Measurements from ENCODE around the gene ARSA.

Gene ARSA

DNA sequence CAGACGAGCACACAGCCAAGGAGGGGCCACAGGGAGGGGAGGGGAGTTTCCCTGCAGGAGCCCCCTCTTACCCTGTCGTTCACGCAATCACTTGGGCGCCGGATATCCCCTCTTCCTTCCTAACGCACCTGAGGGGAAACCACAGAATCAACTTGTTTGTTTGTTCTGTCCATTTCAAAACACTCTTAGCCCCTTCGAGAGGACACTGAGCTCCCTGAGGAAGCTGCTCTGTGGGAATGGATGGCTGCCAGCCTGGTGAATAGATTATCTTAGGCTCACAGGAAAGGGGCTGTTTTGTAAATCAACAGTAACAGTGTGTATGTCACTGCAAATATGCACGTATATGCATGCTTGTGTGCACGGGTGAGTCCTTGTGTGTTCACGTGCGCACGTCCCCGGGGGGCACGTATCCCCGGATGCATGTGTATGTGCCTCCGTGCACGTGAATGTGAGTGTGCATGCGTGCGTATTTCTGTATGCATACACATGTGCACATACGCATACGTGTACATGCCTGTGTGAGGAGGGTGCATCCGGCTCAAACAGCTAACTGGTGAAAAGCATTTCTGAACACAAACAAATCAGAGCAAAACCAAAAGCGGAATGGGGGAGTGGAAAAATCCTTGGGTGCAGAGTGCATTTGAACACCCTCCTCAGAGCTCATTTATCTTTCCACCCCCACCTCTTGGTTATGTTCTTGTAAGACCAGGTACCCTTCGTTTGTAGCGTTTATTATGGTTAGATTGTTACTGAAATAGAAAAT, 7.2 kb downstream of the ARSA start:
- TF ChIP-seq, protein P1, sequence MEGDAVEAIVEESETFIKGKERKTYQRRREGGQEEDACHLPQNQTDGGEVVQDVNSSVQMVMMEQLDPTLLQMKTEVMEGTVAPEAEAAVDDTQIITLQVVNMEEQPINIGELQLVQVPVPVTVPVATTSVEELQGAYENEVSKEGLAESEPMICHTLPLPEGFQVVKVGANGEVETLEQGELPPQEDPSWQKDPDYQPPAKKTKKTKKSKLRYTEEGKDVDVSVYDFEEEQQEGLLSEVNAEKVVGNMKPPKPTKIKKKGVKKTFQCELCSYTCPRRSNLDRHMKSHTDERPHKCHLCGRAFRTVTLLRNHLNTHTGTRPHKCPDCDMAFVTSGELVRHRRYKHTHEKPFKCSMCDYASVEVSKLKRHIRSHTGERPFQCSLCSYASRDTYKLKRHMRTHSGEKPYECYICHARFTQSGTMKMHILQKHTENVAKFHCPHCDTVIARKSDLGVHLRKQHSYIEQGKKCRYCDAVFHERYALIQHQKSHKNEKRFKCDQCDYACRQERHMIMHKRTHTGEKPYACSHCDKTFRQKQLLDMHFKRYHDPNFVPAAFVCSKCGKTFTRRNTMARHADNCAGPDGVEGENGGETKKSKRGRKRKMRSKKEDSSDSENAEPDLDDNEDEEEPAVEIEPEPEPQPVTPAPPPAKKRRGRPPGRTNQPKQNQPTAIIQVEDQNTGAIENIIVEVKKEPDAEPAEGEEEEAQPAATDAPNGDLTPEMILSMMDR (IDR thresholded peaks at IDR 0.05) = peak; percentile 89

DNA sequence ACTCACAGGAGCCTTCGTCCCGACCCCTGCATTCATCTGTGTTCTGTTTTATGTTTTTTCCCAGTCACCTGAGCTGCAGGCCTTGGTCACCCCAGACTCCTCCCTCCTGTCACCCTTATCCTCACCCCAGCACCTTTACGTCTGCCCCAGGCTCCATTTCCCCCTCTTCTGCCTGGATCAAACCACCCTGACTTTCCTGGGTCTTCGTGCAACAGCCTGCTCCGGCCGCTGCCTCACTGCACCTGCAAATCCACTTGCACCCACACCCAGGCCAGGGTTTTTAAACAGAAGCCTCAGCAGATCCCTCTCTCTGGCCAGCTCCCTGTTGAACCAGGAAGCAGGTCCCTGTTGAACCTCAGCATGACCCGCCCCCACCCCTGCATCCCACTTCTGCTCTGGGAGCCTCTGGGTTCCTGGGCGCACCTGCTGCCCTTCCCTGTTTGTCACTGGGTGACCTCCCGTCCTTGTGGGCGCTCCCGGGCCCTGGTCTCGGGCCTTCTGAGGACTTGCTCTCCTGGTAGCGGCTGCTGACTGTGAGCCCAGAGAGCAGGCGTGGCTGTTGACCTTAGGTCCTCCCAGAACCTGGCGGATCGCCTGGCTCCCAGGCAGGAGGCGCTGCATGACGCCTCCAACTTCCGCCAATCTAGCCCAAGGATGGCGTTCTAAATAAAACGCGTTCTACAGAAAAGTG, 14.5 kb downstream of the ARSA start:
- TF ChIP-seq, protein P1 (IDR thresholded peaks at IDR 0.05) = peak; percentile 10; the same call in 1 of the 2 replicates

DNA sequence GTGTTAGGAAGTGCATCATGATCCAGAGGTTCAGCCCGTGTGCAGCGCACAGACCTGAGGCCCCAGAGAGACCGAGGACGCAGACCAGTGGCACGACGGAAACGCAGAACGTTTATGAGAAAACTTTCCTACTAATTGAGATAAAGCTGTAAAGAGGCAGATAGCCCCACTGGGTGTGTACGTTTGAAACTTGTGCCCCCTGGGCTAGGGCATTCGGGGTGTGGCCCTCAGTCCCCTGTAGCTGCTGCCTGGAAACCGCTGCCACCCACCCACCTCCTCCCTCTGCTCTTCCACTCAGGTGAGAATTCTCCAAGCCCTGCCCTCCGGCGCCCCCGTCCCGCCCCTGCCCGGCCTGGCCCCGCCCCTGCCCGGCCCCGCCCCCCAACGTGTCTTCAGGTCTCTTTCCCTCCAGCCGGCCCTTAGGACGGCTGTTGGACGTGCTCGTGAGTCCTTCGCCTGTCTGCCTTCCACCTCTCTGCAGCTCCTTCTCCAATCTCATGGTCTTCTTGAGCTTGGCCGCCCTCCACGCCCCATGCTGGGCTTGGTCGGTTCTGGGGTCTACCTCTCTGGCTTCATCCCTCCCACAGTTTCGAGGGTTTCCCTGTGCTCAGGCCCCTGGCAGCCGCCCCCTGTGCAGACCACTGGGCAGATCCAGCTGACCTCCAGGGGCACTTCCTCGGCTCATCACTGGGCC, 15.3 kb downstream of the ARSA start:
- TF ChIP-seq, protein P1 (IDR thresholded peaks at IDR 0.05) = no peak

DNA sequence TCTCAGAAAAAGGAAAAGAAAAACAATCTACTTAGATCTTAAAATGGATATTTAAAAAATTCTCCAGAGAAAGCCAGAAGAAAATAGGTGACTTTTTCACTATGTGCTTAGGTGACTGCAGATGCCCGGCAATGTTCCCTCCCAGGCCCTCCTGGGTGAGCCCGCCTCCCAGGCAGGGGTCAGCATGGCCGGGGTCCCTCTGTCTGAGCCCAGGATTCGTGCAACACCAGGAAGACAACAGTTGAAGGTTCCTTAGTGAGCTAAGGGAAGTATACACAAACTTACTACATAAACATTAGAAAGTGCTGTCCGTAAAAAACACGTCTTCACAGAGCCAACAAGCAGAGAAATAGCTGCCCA, 15.8 kb downstream of the ARSA start:
- TF ChIP-seq, protein P1 (IDR thresholded peaks at IDR 0.05) = no peak

DNA sequence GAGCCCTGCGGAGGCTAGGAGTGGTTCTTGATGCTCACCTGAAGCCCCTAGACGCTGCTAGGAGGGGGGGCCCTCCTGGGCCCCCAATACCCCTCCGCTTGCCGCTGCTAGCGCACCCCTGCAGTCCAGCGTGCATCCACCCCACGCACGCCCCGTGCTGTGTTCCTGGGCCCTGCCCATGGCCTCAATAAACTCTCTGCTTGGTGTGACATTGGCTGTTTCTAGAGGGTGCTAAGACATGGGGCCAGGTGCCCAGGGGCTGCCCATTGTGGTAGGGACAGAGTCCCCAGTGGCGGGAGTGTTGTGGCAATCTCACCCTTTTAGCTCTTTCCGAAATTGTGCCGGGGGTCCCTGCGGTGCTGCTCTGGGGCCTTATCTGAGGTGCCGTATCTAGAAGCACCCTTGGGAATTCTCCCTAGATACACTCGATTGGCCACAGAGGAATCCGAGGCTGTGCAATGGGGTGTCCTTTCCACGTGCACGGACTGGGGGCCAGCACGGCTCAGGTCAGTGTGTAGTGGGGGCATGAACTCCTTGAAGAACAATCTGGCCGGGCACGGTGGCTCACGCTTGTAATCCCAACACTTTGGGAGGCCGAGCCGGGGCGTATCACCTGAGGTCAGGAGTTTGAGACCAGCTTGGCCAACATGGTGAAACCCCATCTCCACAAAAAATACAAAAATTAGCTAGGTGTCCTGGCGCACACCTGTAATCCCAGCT, 16.5 kb downstream of the ARSA start:
- TF ChIP-seq, protein P1 (IDR thresholded peaks at IDR 0.05) = no peak

DNA sequence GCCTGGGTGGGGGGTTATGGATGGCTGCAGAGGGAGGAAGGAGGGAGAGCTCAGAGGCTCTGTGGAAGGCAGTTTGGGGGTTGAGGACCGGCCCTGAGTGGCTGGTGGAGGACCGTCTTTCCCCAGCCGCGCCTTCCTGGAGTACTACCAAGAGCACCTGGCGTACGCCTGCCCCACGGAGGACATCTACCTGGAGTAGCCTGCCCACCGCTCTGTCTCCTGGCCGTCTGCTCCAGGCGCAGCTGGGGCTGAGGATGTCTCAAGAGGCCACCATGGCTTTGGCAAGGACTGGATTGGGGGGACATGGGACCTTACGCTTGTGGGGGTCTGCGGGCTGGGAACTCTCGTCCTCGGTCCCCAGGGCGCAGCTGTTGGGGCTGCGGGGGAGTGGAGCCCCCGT, 17.4 kb downstream of the ARSA start:
- TF ChIP-seq, protein P1 (IDR thresholded peaks at IDR 0.05) = no peak

DNA sequence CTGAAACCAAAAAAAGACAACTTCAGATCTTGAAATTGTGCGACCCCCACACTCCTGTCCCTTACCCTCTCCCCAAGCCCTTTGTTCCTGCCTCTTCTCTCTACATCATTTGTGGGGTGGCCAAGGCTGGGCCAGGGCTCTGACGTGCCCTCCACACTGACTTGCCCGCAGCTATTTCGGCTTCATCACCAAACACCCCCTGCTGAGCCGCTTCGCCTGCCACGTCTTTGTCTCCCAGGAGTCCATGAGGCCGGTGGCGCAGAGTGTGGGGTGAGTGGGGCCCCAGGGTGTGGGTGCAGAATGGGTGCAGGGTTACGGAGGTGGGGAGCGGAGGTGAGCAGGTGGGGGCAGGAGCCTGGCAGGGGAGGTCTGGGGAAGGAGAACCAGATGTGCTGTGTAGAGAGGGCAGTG, 17.9 kb downstream of the ARSA start:
- TF ChIP-seq, protein P1 (IDR thresholded peaks at IDR 0.05) = no peak
